Mesendoderm (in vitro differentiated cells): ENCODE data around the gene GRIK5.

Experiments
- DNase-seq: peaks from one replicate; pipeline ENCODE4 v3.0.0; 2013
- H2AK5ac ChIP-seq: 2 replicates; pipeline ENCODE4 v1.6.1; 2013; ENCODE audit warnings: low read length, inconsistent platforms
- H2BK120ac ChIP-seq: 2 replicates; pipeline ENCODE4 v1.6.1; 2013; ENCODE audit warnings: low read depth, mild to moderate bottlenecking, low read length, moderate library complexity, mixed read lengths
- H2BK15ac ChIP-seq: replicated peaks from 2 replicates; pipeline ENCODE4 v1.6.1; 2013; ENCODE audit warnings: low read depth, mild to moderate bottlenecking, moderate library complexity
- H2BK5ac ChIP-seq: 2 replicates; pipeline ENCODE4 v1.6.1; 2013; ENCODE audit warnings: low read length, inconsistent platforms
- H3K18ac ChIP-seq: 2 replicates; pipeline ENCODE4 v1.6.1; 2013; ENCODE audit warnings: mild to moderate bottlenecking, low read length, mixed read lengths
- H3K23ac ChIP-seq: one replicate; pipeline ENCODE4 v1.6.1; 2013; ENCODE audit warnings: low read length
- H3K27ac ChIP-seq: 2 replicates; pipeline ENCODE4 v1.5.1; 2013; ENCODE audit warnings: low read depth, mild to moderate bottlenecking, inconsistent platforms, low read length, moderate library complexity
- H3K27me3 ChIP-seq: 2 replicates; pipeline ENCODE4 v1.6.1; 2013; ENCODE audit warnings: low read length, control low read depth, mild to moderate bottlenecking, inconsistent platforms; ENCODE audit not compliant: insufficient read depth, poor library complexity
- H3K36me3 ChIP-seq: 2 replicates; pipeline ENCODE4 v1.6.1; 2013; ENCODE audit warnings: low read length, inconsistent platforms; ENCODE audit not compliant: control insufficient read depth, insufficient read depth
- H3K4ac ChIP-seq: one replicate; pipeline ENCODE4 v1.6.1; 2013; ENCODE audit warnings: low read depth, mild to moderate bottlenecking, low read length, moderate library complexity
- H3K4me1 ChIP-seq: 2 replicates; pipeline ENCODE4 v1.6.1; 2013; ENCODE audit warnings: low read depth, low read length, inconsistent platforms; ENCODE audit not compliant: control insufficient read depth
- H3K4me2 ChIP-seq: 2 replicates; pipeline ENCODE4 v1.6.1; 2013; ENCODE audit warnings: low read length
- H3K4me3 ChIP-seq: 2 replicates; pipeline ENCODE4 v1.5.1; 2013; ENCODE audit warnings: mild to moderate bottlenecking, low read length
- H3K56ac ChIP-seq: one replicate; pipeline ENCODE4 v1.6.1; 2013; ENCODE audit warnings: low read length
- H3K79me1 ChIP-seq: 2 replicates; pipeline ENCODE4 v1.6.1; 2013; ENCODE audit warnings: low read length, inconsistent platforms
- H3K79me2 ChIP-seq: 2 replicates; pipeline ENCODE4 v1.6.1; 2013; ENCODE audit warnings: mild to moderate bottlenecking, low read length; ENCODE audit not compliant: control insufficient read depth, insufficient read depth
- H3K9ac ChIP-seq: 2 replicates; pipeline ENCODE4 v1.6.1; 2013; ENCODE audit warnings: low read length, inconsistent platforms
- H4K5ac ChIP-seq: one replicate; pipeline ENCODE4 v1.6.1; 2013; ENCODE audit warnings: low read length
- H4K8ac ChIP-seq: one replicate; pipeline ENCODE4 v1.6.1; 2013; ENCODE audit warnings: low read depth, mild to moderate bottlenecking, control low read depth, low read length, moderate library complexity
- WGBS: extraction: QIAGEN DNeasy Blood & Tissue Kit; methylation state at CpG from one replicate; pipeline ENCODE4 v1.1.7; 2013; ENCODE audit warnings: low lambda C conversion rate, missing lambda C conversion rate; ENCODE audit not compliant: insufficient coverage; ENCODE audit errors: extremely low coverage; 5-methylcytosine and 5-hydroxymethylcytosine counted together

The GRIK5 gene

GRCh38 chr19:42006569-42006968 is 63.4 kb downstream of the GRIK5 start:
- Histone ChIP-seq H2BK15ac (no peak overlapping the region), H3K79me2 (no peaks in the 10 kb centered on the region), H3K36me3 (no peaks in the 10 kb centered on the region), H2AK5ac (no peak overlapping the region), H3K27ac (no peak overlapping the region), H2BK120ac (no peak overlapping the region), H3K9ac (no peak overlapping the region), H3K27me3 (no peaks in the 10 kb centered on the region), H3K18ac (no peak overlapping the region), H3K23ac (no peak overlapping the region), H3K56ac (no peak overlapping the region), H3K4me1 (no peaks in the 10 kb centered on the region), H3K4me3 (no peak overlapping the region), H3K4me2 (no peak overlapping the region), H2BK5ac (no peak overlapping the region), H4K5ac (no peak overlapping the region), H3K79me1 (no peaks in the 10 kb centered on the region), H3K4ac (no peak overlapping the region), H4K8ac (no peak overlapping the region)
- DNase-seq = no peak
- no CpG with 5 or more reads among the region's 13 CpGs for WGBS

DNA sequence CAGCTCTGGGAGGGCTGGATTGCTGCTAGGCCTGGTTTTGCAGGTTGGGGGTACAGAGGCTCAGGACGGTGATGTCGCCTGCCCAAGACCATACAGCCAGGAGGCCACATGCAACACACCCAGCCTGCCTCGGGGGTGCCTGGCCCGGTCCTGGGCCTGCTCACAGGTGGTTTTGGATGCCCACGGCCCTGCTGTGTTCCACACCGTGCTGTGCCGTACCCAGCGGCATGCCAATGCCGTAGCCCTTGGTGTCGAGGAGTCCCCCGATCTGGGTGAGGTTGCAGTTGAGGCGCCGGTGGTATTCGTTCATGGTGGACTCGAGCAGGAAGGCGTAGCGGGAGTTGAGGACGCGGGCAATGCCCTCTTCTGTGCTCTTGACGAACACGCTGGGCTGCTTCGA is 64.5 kb downstream of the GRIK5 start:
- H4K8ac ChIP-seq = no peak overlapping the region
- H3K27ac ChIP-seq = no peak overlapping the region
- H3K27me3 ChIP-seq = no peaks in the 10 kb centered on the region
- H3K18ac ChIP-seq = no peak overlapping the region
- no peak overlapping the region for H4K5ac ChIP-seq
- no peaks in the 10 kb centered on the region for H3K36me3 ChIP-seq
- no CpG with 5 or more reads among the region's 22 CpGs for WGBS
- no peaks in the 10 kb centered on the region for H3K4me1 ChIP-seq
- no peak overlapping the region for H3K4me3 ChIP-seq
- H2BK120ac ChIP-seq = no peak overlapping the region
- no peak overlapping the region for H3K4ac ChIP-seq
- no peak overlapping the region for H3K9ac ChIP-seq
- H3K4me2 ChIP-seq = no peak overlapping the region
- no peak overlapping the region for H3K56ac ChIP-seq
- no peak overlapping the region for H2BK15ac ChIP-seq
- H3K79me2 ChIP-seq = no peaks in the 10 kb centered on the region
- H3K23ac ChIP-seq = no peak overlapping the region
- DNase-seq = no peak
- H2AK5ac ChIP-seq = no peak overlapping the region
- no peaks in the 10 kb centered on the region for H3K79me1 ChIP-seq
- H2BK5ac ChIP-seq = no peak overlapping the region

GRCh38 chr19:42003506-42004294 is 66.3 kb downstream of the GRIK5 start:
- Histone ChIP-seq H3K9ac (no peak overlapping the region), H3K4ac (no peak overlapping the region), H3K79me2 (no peaks in the 10 kb centered on the region), H3K27ac (no peak overlapping the region), H4K5ac (no peak overlapping the region), H3K18ac (no peak overlapping the region), H2BK120ac (no peak overlapping the region), H2BK5ac (no peak overlapping the region), H3K4me1 (no peaks in the 10 kb centered on the region), H3K27me3 (peaks cover 11% of the 10 kb centered on the region), H3K56ac (no peak overlapping the region), H2BK15ac (no peak overlapping the region), H3K23ac (peak overlapping the region; percentile 56), H2AK5ac (no peak overlapping the region), H3K79me1 (no peaks in the 10 kb centered on the region), H3K36me3 (no peaks in the 10 kb centered on the region), H4K8ac (no peak overlapping the region), H3K4me2 (no peak overlapping the region), H3K4me3 (no peak overlapping the region)
- no CpG with 5 or more reads among the region's 21 CpGs for WGBS
- no peak for DNase-seq

DNA sequence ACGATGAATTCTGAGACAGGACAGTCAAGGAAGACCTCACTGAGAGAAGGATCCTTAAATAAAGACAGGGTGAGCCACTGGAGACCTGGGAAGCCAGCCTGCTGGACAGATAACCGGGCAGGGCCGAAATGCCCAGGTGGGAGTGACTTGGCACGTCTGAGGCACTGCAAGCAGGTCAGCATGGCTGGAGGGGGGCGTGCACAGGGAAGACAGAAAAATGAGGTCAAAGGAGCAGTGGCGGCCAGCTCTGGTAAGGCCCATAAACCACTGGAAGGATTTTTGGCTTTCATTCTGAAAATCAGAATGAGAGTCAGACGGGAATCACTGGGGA is 70.2 kb downstream of the GRIK5 start:
- no CpG with 5 or more reads among the region's 7 CpGs for WGBS

GRCh38 chr19:41999071-41999877 is 70.7 kb downstream of the GRIK5 start:
- 100% methylated on average over 2 of the region's 55 CpGs for WGBS
- no peak overlapping the region for H2AK5ac ChIP-seq
- no peak overlapping the region for H3K4ac ChIP-seq
- no peak overlapping the region for H4K5ac ChIP-seq
- no peaks in the 10 kb centered on the region for H3K79me1 ChIP-seq
- no peak overlapping the region for H3K27ac ChIP-seq
- H2BK120ac ChIP-seq = no peak overlapping the region
- H2BK15ac ChIP-seq = no peak overlapping the region
- no peak overlapping the region for H3K23ac ChIP-seq
- no peak overlapping the region for H3K4me3 ChIP-seq
- H3K79me2 ChIP-seq = no peaks in the 10 kb centered on the region
- H3K9ac ChIP-seq = no peak overlapping the region
- no peak overlapping the region for H3K56ac ChIP-seq
- H3K27me3 ChIP-seq = peaks cover 22% of the 10 kb centered on the region
- DNase-seq = peak; percentile 56
- no peaks in the 10 kb centered on the region for H3K36me3 ChIP-seq
- H2BK5ac ChIP-seq = no peak overlapping the region
- no peak overlapping the region for H3K18ac ChIP-seq
- no peaks in the 10 kb centered on the region for H3K4me1 ChIP-seq
- H4K8ac ChIP-seq = no peak overlapping the region
- no peak overlapping the region for H3K4me2 ChIP-seq

More for the DNA sequence above, 70.2 kb downstream of the GRIK5 start:
- no peaks in the 10 kb centered on the region for H3K79me2 ChIP-seq
- peaks cover 22% of the 10 kb centered on the region for H3K27me3 ChIP-seq
- no peak overlapping the region for H3K9ac ChIP-seq
- no peak overlapping the region for H4K8ac ChIP-seq
- H3K27ac ChIP-seq = no peak overlapping the region
- no peak overlapping the region for H2BK120ac ChIP-seq
- H3K36me3 ChIP-seq = no peaks in the 10 kb centered on the region
- H3K4me2 ChIP-seq = no peak overlapping the region
- no peak overlapping the region for H3K56ac ChIP-seq
- DNase-seq = no peak
- H2AK5ac ChIP-seq = no peak overlapping the region
- no peak overlapping the region for H4K5ac ChIP-seq
- no peak overlapping the region for H3K23ac ChIP-seq
- no peaks in the 10 kb centered on the region for H3K4me1 ChIP-seq
- H3K79me1 ChIP-seq = no peaks in the 10 kb centered on the region
- no peak overlapping the region for H2BK15ac ChIP-seq
- H3K4me3 ChIP-seq = no peak overlapping the region
- no peak overlapping the region for H3K18ac ChIP-seq
- no peak overlapping the region for H2BK5ac ChIP-seq
- no peak overlapping the region for H3K4ac ChIP-seq
